HepG2 (cell line): ENCODE measurements around the gene GPR162. TPM values are rescaled to one million over a fixed set of nuclear protein-coding genes. Genes with fewer than 3 reads are reported as not detected.

Experiments used
- ATAC-seq: fragments of 200-7000 bp; cut with Tn5 transposase; 3 replicates; pipeline ENCODE4 v1.9.1; 2020; ENCODE audit warnings: mild to moderate bottlenecking, moderate library complexity
- BruUV-seq: library from RNA; stranded (reverse); fragments of 400-500 nt; replicated peaks from 2 replicates; lab custom pipeline; 2021; lab: Mats Ljungman, UMichigan
- CTCF ChIA-PET: fragments of 300-600 bp; formaldehyde crosslinking; extraction: SDS; loops from one replicate; lab custom pipeline; 2021; ENCODE audit warnings: low total read pairs, inconsistent platforms, low intra/inter-chr PET ratio; lab: Yijun Ruan, JAX
- POLR2A ChIA-PET: fragments of 350-600 bp; sonication (Branson Sonifier 250); formaldehyde crosslinking; loops from one replicate; lab custom pipeline; 2020; ENCODE audit warnings: antibody characterized with exemption, inconsistent platforms; lab: Yijun Ruan, JAX
- DNase-seq: peaks from one replicate; pipeline ENCODE4 v3.0.0-alpha.2; 2015; ENCODE audit warnings: low spot score
- FAIRE-seq: peaks from 3 replicates; lab custom pipeline; 2011; peaks lifted over from hg19 to GRCh38; lab: Jason Lieb, UNC
- H2AFZ ChIP-seq: one replicate; pipeline ENCODE4 v1.6.1; 2011; ENCODE audit warnings: low read length, inconsistent platforms
- H3K27ac ChIP-seq: fragments of 300-600 bp; 3 replicates; pipeline ENCODE4 v1.8.0; 2011; ENCODE audit warnings: mixed run types, mild to moderate bottlenecking, mixed read lengths, low read length, inconsistent platforms; ENCODE audit not compliant: insufficient read depth; ENCODE audit errors: extremely low read length
- H3K27me3 ChIP-seq, 2 experiments: fragments of 200-600 bp in 1 of 2; 2 replicates in 1 of 2; 3 replicates in 1 of 2; pipeline versions ENCODE4 v1.6.0 to v1.8.0; 2011; ENCODE audit warnings: low read length in 2 of 2, mild to moderate bottlenecking in 2 of 2, moderate library complexity in 2 of 2, inconsistent platforms in 1 of 2; ENCODE audit not compliant: insufficient read depth in 2 of 2, control insufficient read depth in 1 of 2
- H3K36me3 ChIP-seq, 2 experiments: fragments of 200-600 bp in 1 of 2; replicated peaks in 1 of 2; 2 replicates in 1 of 2; 3 replicates in 1 of 2; pipeline versions ENCODE4 v1.5.1 to v1.8.0; 2011; ENCODE audit warnings: low read length in 2 of 2, inconsistent platforms in 1 of 2; ENCODE audit not compliant: insufficient read depth in 2 of 2, control insufficient read depth in 1 of 2
- H3K4me1 ChIP-seq: 2 replicates; pipeline ENCODE4 v1.5.1; 2012; ENCODE audit warnings: low read length, inconsistent platforms; ENCODE audit not compliant: insufficient read depth
- H3K4me2 ChIP-seq: 2 replicates; pipeline ENCODE4 v1.6.0; 2011; ENCODE audit warnings: low read depth, low read length, inconsistent platforms
- H3K4me3 ChIP-seq, 3 experiments: fragments of 200-600 bp in 1 of 3; sonication (generic), shearing (Covaris generic) in 1 of 3; replicated peaks in 1 of 3; 2 replicates each; pipeline ENCODE4 v1.5.1; 2011 to 2016; ENCODE audit warnings: low read length in 3 of 3, inconsistent platforms in 2 of 3, low read depth in 2 of 3, mild to moderate bottlenecking in 2 of 3, control low read depth in 1 of 3, mixed read lengths in 1 of 3; ENCODE audit not compliant: insufficient read depth in 1 of 3
- H3K79me2 ChIP-seq: one replicate; pipeline ENCODE4 v1.6.1; 2011; ENCODE audit warnings: low read length, inconsistent platforms; ENCODE audit not compliant: insufficient read depth
- H3K9ac ChIP-seq: 2 replicates; pipeline ENCODE4 v1.6.0; 2011; ENCODE audit warnings: mild to moderate bottlenecking, low read depth, low read length, inconsistent platforms; ENCODE audit not compliant: insufficient read depth
- H3K9me3 ChIP-seq: 2 replicates; pipeline ENCODE4 v1.5.1; 2012; ENCODE audit warnings: mild to moderate bottlenecking, low read length
- H4K20me1 ChIP-seq: 2 replicates; pipeline ENCODE4 v1.6.0; 2011; ENCODE audit warnings: inconsistent platforms, mild to moderate bottlenecking, low read length, moderate library complexity; ENCODE audit not compliant: insufficient read depth
- BRCA1 ChIP-seq: sonication (generic); formaldehyde crosslinking; IDR thresholded peaks from 2 replicates; pipeline ENCODE4 v1.4.0; 2020; ENCODE audit warnings: missing genetic modification reagents
- DMAP1 ChIP-seq: IDR thresholded peaks from 2 replicates; pipeline ENCODE4 v1.6.1; 2016
- EEA1 ChIP-seq: sonication (generic); formaldehyde crosslinking; IDR thresholded peaks from 2 replicates; pipeline ENCODE4 v1.5.1; 2020; ENCODE audit warnings: mild to moderate bottlenecking, missing genetic modification reagents, borderline replicate concordance
- ETV5 ChIP-seq: IDR thresholded peaks from 2 replicates; pipeline ENCODE4 v1.6.1; 2018; ENCODE audit warnings: missing biosample characterization, missing genetic modification reagents, inconsistent platforms, borderline replicate concordance
- GABPA ChIP-seq, 2 experiments: IDR thresholded peaks; 2 replicates each; pipeline ENCODE4 v1.6.1; 2011 to 2016; ENCODE audit warnings: low read depth in 2 of 2, low read length in 1 of 2, missing biosample characterization in 1 of 2, missing genetic modification characterization in 1 of 2
- GTF3A ChIP-seq: sonication (generic); formaldehyde crosslinking; conservative IDR thresholded peaks from 2 replicates; pipeline ENCODE4 v1.4.0; 2020; ENCODE audit warnings: mild to moderate bottlenecking, missing genetic modification reagents
- HNF1B ChIP-seq: sonication (generic); formaldehyde crosslinking; IDR thresholded peaks from 2 replicates; pipeline ENCODE4 v1.5.1; 2020; ENCODE audit warnings: mild to moderate bottlenecking, moderate library complexity, missing genetic modification reagents
- KLF12 ChIP-seq: sonication (generic); formaldehyde crosslinking; IDR thresholded peaks from 2 replicates; pipeline ENCODE4 v1.4.0; 2020; ENCODE audit warnings: missing genetic modification reagents, borderline replicate concordance
- NCOA2 ChIP-seq: sonication (generic); formaldehyde crosslinking; IDR thresholded peaks from 2 replicates; pipeline ENCODE4 v1.8.0; 2022; ENCODE audit warnings: inconsistent platforms
- NFYB ChIP-seq: sonication (generic); formaldehyde crosslinking; IDR thresholded peaks from 2 replicates; pipeline ENCODE4 v1.4.0; 2020; ENCODE audit warnings: missing genetic modification reagents
- RELA ChIP-seq: sonication (generic); formaldehyde crosslinking; IDR thresholded peaks from 2 replicates; pipeline ENCODE4 v1.4.0; 2020; ENCODE audit warnings: missing genetic modification reagents
- SOX6 ChIP-seq, 2 experiments: fragments of 450-650 bp in 1 of 2; sonication (generic) in 1 of 2; formaldehyde crosslinking in 1 of 2; IDR thresholded peaks; 2 replicates each; pipeline versions ENCODE4 v1.4.0 to v1.6.1; 2017 to 2020; ENCODE audit warnings: antibody characterized with exemption in 1 of 2, mild to moderate bottlenecking in 1 of 2, missing genetic modification reagents in 1 of 2
- SRSF1 ChIP-seq: fragments of 200-400 bp; formaldehyde crosslinking; optimal IDR thresholded peaks from 2 replicates; pipeline ENCODE3; 2017; ENCODE audit warnings: mild to moderate bottlenecking, low read depth, low read length, moderate library complexity
- TARDBP ChIP-seq: sonication (generic); formaldehyde crosslinking; IDR thresholded peaks from 2 replicates; pipeline ENCODE4 v1.8.0; 2022; ENCODE audit warnings: mild to moderate bottlenecking, missing genetic modification reagents
- THRA ChIP-seq: sonication (generic); formaldehyde crosslinking; IDR thresholded peaks from 2 replicates; pipeline ENCODE4 v1.4.0; 2020; ENCODE audit warnings: missing genetic modification reagents, borderline replicate concordance
- ZNF552 ChIP-seq: sonication (generic); formaldehyde crosslinking; IDR thresholded peaks from 2 replicates; pipeline ENCODE4 v1.9.0; 2022; ENCODE audit warnings: missing genetic modification reagents, mild to moderate bottlenecking, borderline replicate concordance
- WGBS: methylation state at CpG from one replicate; pipeline ENCODE4 v1.1.6; 2017; ENCODE audit warnings: low lambda C conversion rate; 5-methylcytosine and 5-hydroxymethylcytosine counted together
- in situ Hi-C: cut with HindIII; loops from 2 replicates; pipeline ENCODE4 v1.10.0; 2017; ENCODE audit warnings: low pct_unique_long_range_greater_than_20kb; ENCODE audit not compliant: extremely low pct_ligation_motif_present
- intact Hi-C: fragments of 100-400 bp; cut with micrococcal nuclease; formaldehyde crosslinking; loops from one replicate; pipeline ENCODE4 v1.10.0; 2022; ENCODE audit not compliant: unreplicated experiment
- polyA plus RNA-seq, 8 experiments: library from polyadenylated mRNA; depleted of rRNA in 3 of 8; stranded (reverse) in 7 of 8; unstranded in 1 of 8; fragments of >200 nt; fragmentation: Illumina TruSeq in 4 of 8; extraction: Trizol in 4 of 8; gene quantifications; 2 replicates each; pipeline versions ENCODE4 v1.2.1 to v1.2.3, GENCODE V29; 2011 to 2016; ENCODE audit warnings: low read depth in 4 of 8, missing spikeins in 1 of 8, mixed read lengths in 1 of 8; ENCODE audit not compliant: insufficient read depth in 1 of 8
- total RNA-seq, 5 experiments: library from RNA; depleted of rRNA; stranded (reverse); fragments of >200 nt; fragmentation: Illumina TruSeq; extraction: Trizol; gene quantifications; 2 replicates each; pipeline ENCODE4 v1.2.3, GENCODE V29; 2016; ENCODE audit warnings: low read depth in 1 of 5
- TF ChIP-seq, protein P1 (sequence below): sonication (generic); formaldehyde crosslinking; IDR thresholded peaks from 2 replicates; pipeline ENCODE4 v1.5.1; 2020; ENCODE audit warnings: mild to moderate bottlenecking, missing genetic modification reagents, borderline replicate concordance

The GPR162 gene
- total and polyA plus RNA-seq, 2 of the 13 experiments (the other 11 are each of a cell fraction or from before 2014, with no cell fraction given) = 0.08 TPM; not detected in 1

DNA sequence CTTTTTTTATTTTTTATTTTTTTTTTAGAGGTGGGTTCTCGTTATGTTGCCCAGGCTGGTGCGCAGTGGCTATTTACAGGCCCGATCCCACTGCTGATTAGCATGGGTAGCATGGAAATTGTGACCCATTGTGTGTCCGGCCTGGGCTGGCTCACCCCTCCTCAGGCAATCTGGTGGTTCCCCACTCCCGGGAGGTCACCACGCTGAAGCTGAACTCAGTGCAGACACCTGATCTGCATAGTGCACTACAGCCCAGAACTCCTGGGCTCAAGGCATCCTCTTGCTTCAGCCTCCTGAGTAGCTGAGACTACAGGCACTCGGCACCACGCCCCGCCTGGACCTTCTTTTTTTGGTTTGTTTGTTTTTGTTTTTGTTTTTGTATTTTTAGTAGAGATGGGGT, 37.8 kb upstream of the GPR162 start:
- ATAC-seq (no peak), DNase-seq (no peak), FAIRE-seq (no peak)
- no peak overlapping the region for H3K9ac ChIP-seq
- no peak overlapping the region for H3K27ac ChIP-seq
- H3K9me3 ChIP-seq = no peaks in the 10 kb centered on the region
- WGBS = 42% methylated on average over 9 of the region's 9 CpGs
- H3K36me3 ChIP-seq = no peaks in the 10 kb centered on the region
- no peak overlapping the region for H3K4me3 ChIP-seq
- no peak overlapping the region for H3K4me2 ChIP-seq
- no peak overlapping the region for H2AFZ ChIP-seq
- no peaks in the 10 kb centered on the region for H4K20me1 ChIP-seq
- in situ Hi-C loops (loop anchor here (5.0 kb wide), 1 partner anchor 37 kb away; no protein-coding TSS in a partner anchor), intact Hi-C loops (no loop called here)
- H3K4me1 ChIP-seq = peaks cover 45% of the 10 kb centered on the region
- no TSS peak for BruUV-seq
- no peaks in the 10 kb centered on the region for H3K79me2 ChIP-seq
- H3K27me3 ChIP-seq = peaks cover 2 to 16% of the 10 kb centered on the region in 2 experiments; a peak in 2 of 5 replicates
- ChIA-PET POLR2A (interaction anchor here (0.7 to 1.6 kb wide), 1 partner anchor 31 kb away, joined by 3 to 4 read pairs; the partner anchor contains the start of gene MLF2), CTCF (no interaction called here)
- TF ChIP-seq, protein P1, sequence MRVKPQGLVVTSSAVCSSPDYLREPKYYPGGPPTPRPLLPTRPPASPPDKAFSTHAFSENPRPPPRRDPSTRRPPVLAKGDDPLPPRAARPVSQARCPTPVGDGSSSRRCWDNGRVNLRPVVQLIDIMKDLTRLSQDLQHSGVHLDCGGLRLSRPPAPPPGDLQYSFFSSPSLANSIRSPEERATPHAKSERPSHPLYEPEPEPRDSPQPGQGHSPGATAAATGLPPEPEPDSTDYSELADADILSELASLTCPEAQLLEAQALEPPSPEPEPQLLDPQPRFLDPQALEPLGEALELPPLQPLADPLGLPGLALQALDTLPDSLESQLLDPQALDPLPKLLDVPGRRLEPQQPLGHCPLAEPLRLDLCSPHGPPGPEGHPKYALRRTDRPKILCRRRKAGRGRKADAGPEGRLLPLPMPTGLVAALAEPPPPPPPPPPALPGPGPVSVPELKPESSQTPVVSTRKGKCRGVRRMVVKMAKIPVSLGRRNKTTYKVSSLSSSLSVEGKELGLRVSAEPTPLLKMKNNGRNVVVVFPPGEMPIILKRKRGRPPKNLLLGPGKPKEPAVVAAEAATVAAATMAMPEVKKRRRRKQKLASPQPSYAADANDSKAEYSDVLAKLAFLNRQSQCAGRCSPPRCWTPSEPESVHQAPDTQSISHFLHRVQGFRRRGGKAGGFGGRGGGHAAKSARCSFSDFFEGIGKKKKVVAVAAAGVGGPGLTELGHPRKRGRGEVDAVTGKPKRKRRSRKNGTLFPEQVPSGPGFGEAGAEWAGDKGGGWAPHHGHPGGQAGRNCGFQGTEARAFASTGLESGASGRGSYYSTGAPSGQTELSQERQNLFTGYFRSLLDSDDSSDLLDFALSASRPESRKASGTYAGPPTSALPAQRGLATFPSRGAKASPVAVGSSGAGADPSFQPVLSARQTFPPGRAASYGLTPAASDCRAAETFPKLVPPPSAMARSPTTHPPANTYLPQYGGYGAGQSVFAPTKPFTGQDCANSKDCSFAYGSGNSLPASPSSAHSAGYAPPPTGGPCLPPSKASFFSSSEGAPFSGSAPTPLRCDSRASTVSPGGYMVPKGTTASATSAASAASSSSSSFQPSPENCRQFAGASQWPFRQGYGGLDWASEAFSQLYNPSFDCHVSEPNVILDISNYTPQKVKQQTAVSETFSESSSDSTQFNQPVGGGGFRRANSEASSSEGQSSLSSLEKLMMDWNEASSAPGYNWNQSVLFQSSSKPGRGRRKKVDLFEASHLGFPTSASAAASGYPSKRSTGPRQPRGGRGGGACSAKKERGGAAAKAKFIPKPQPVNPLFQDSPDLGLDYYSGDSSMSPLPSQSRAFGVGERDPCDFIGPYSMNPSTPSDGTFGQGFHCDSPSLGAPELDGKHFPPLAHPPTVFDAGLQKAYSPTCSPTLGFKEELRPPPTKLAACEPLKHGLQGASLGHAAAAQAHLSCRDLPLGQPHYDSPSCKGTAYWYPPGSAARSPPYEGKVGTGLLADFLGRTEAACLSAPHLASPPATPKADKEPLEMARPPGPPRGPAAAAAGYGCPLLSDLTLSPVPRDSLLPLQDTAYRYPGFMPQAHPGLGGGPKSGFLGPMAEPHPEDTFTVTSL (CRISPR knock-in tag) = no peak
- TF ChIP-seq KLF12 (no peak), GTF3A (CRISPR knock-in tag) (no peak), GABPA (IDR thresholded peaks at IDR 0.05; ENCODE audit: low read depth, low read length) (no peak), GABPA (CRISPR knock-in tag; IDR thresholded peaks at IDR 0.05; ENCODE audit: low read depth) (no peak), ZNF552 (CRISPR knock-in tag) (no peak), RELA (no peak), ETV5 (CRISPR knock-in tag) (no peak), EEA1 (CRISPR knock-in tag) (no peak), SRSF1 (no peak), TARDBP (CRISPR knock-in tag) (no peak), BRCA1 (CRISPR knock-in tag) (no peak), DMAP1 (CRISPR knock-in tag) (no peak), THRA (no peak), NCOA2 (CRISPR knock-in tag) (no peak), SOX6 (IDR thresholded peaks at IDR 0.05) (no peak), SOX6 (CRISPR knock-in tag; IDR thresholded peaks at IDR 0.05) (no peak), NFYB (CRISPR knock-in tag) (no peak), HNF1B (CRISPR knock-in tag) (no peak)
